22Rv1 (cell line): ENCODE data around the gene CEPT1.

Experiments used
- ZFX ChIP-seq: fragments of 450-650 bp; IDR thresholded peaks from 2 replicates; pipeline ENCODE4 v1.6.1; 2017; ENCODE audit warnings: antibody characterized with exemption, borderline replicate concordance
- TF ChIP-seq, protein P1 (sequence below): fragments of 450-650 bp; IDR thresholded peaks from 2 replicates; pipeline ENCODE4 v1.5.1; 2017; ENCODE audit warnings: mild to moderate bottlenecking

DNA sequence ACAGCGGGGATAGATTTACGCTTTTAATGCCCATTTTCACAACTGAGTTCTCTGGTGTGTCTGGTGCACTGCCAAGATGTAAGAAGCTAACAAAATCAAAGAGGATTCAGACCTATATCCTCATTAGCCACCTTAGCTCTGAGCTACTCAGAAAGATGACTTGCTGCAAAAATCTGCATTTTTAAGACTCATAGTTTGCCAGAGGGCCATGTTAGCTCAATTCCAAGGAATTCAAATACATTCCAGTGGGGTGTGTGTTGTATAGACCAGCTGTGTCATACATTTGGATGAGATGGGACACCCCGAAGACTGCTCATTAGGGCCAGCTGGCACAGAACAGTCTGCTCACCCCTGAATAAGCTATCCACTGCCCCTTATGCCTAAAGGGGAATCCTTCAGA, 51.5 kb downstream of the CEPT1 start:
- TF ChIP-seq, protein P1, sequence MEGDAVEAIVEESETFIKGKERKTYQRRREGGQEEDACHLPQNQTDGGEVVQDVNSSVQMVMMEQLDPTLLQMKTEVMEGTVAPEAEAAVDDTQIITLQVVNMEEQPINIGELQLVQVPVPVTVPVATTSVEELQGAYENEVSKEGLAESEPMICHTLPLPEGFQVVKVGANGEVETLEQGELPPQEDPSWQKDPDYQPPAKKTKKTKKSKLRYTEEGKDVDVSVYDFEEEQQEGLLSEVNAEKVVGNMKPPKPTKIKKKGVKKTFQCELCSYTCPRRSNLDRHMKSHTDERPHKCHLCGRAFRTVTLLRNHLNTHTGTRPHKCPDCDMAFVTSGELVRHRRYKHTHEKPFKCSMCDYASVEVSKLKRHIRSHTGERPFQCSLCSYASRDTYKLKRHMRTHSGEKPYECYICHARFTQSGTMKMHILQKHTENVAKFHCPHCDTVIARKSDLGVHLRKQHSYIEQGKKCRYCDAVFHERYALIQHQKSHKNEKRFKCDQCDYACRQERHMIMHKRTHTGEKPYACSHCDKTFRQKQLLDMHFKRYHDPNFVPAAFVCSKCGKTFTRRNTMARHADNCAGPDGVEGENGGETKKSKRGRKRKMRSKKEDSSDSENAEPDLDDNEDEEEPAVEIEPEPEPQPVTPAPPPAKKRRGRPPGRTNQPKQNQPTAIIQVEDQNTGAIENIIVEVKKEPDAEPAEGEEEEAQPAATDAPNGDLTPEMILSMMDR: no peak
- TF ChIP-seq ZFX: no peak
